Suprapubic skin (tissue), 3 donors: ENCODE measurements around the gene PARN.

Source experiments
- CTCF ChIP-seq, 2 donors: fragments of 200-600 bp in 1 of 2; fragments of 450-650 bp in 1 of 2; sonication (generic) in 1 of 2; IDR thresholded peaks; one replicate each; pipeline ENCODE4 v1.5.1; 2016 to 2019; ENCODE audit warnings: antibody characterized with exemption in 2 of 2, mild to moderate bottlenecking in 1 of 2, moderate library complexity in 1 of 2
- POLR2A ChIP-seq, 2 donors: fragments of 450-650 bp; IDR thresholded peaks; one replicate each; pipeline ENCODE4 v1.6.1; 2017; ENCODE audit warnings: antibody characterized with exemption in 2 of 2, mild to moderate bottlenecking in 2 of 2, moderate library complexity in 2 of 2

GRCh38 chr16:14564861-14565687 is 65.0 kb downstream of the PARN start:
- TF ChIP-seq CTCF (IDR thresholded peaks at IDR 0.05) (no peak), POLR2A (IDR thresholded peaks at IDR 0.05) (no peak)
